HS-5 (cell line): ENCODE results near the gene VEZF1.
"Not testable (repeated sequence)": the region's sequence is repeated elsewhere in the genome, so short reads cannot be mapped to it uniquely, and the experiment has no call there.

ENCODE experiments used
- DNase-seq: peaks from one replicate; pipeline ENCODE4 v3.0.0-alpha.2; 2012; ENCODE audit warnings: low read depth

Gene VEZF1

GRCh38 chr17:57974053-57974824 lies 13.8 kb downstream of the VEZF1 start:
- DNase-seq, result not testable (repeated sequence)

GRCh38 chr17:57972151-57972550 lies 15.9 kb downstream of the VEZF1 start:
- DNase-seq, result no peak

GRCh38 chr17:57971572-57971971 lies 16.5 kb downstream of the VEZF1 start:
- DNase-seq, result no peak

- peak; percentile 65 for DNase-seq
These were observed 17.3 kb downstream of the VEZF1 start for GRCh38 chr17:57970710-57971109.

GRCh38 chr17:57968456-57968855 lies 19.6 kb downstream of the VEZF1 start:
- no peak for DNase-seq

- DNase-seq, result no peak
These were observed 21.2 kb downstream of the VEZF1 start for GRCh38 chr17:57966875-57967274.

GRCh38 chr17:57966246-57966645 lies 21.8 kb downstream of the VEZF1 start:
- DNase-seq, result no peak

- no peak for DNase-seq
These were observed 22.4 kb downstream of the VEZF1 start for GRCh38 chr17:57965521-57966160.

- no peak for DNase-seq
These were observed 24.9 kb downstream of the VEZF1 start for GRCh38 chr17:57963149-57963511.

GRCh38 chr17:57962279-57963148 lies 25.5 kb downstream of the VEZF1 start:
- no peak for DNase-seq

GRCh38 chr17:57959929-57960328 lies 28.1 kb downstream of the VEZF1 start:
- DNase-seq, result no peak

GRCh38 chr17:57958391-57958790 lies 29.7 kb downstream of the VEZF1 start:
- DNase-seq, result not testable (repeated sequence)

GRCh38 chr17:57957886-57958285 lies 30.2 kb downstream of the VEZF1 start:
- no peak for DNase-seq

- no peak for DNase-seq
These were observed 30.8 kb downstream of the VEZF1 start for GRCh38 chr17:57957120-57957850.

GRCh38 chr17:57956291-57957119 lies 31.5 kb downstream of the VEZF1 start:
- DNase-seq, result no peak

GRCh38 chr17:57955183-57955931 lies 32.7 kb downstream of the VEZF1 start, which contains the start of gene CUEDC1:
Gene CUEDC1 (minus strand): TSS chr17:57955412. CDS start chr17:57885564, 69,848 bp downstream.
- DNase-seq, result no peak

GRCh38 chr17:57954397-57955182 lies 33.5 kb downstream of the VEZF1 start:
- DNase-seq, result no peak

- no peak for DNase-seq
These were observed 34.2 kb downstream of the VEZF1 start for GRCh38 chr17:57953705-57954396.

- DNase-seq, result no peak
These were observed 34.8 kb downstream of the VEZF1 start for GRCh38 chr17:57953219-57953618.
